ENCODE data around the gene CRX.
A peak's percentile ranks its signal among the peaks of the same experiment; 100 is the strongest.
"Not testable (repeated sequence)": the region's sequence is repeated elsewhere in the genome, so short reads cannot be mapped to it uniquely, and the experiment has no call there.

Gene CRX

DNA sequence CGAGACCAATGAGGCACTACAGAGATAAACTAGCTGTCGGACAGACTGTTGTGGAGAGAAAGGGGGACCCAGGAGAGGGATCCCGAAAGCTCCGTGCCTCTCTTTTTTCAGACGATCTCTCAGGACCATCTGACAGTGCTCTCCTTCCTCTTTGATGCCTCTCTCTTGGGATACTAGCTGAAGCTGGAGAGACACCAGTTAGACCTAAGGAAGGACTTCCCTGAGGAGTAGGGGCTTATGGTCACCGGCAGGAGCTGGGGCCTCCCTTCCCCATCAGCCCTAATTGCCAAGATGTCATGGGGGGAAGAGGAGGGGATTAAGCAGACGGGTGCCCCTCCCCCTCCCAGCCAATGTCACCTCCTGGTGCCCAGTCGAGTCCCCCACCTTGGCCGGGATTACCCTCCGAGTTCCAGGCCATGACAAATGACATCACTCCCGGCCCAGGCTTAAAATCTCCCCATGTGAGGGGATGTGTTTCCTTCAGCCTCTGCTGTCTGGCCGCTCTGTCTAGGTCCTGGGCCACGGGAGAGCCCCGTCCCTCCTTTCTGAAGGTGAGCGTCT is at the start of gene CRX:
Gene CRX, plus strand, starts transcription at position 478 of the 561 bp plus-strand sequence. CDS start 12,507 bp downstream, outside the sequence.
- no peak for DNase-seq (ENCODE audit: low read depth)

DNA sequence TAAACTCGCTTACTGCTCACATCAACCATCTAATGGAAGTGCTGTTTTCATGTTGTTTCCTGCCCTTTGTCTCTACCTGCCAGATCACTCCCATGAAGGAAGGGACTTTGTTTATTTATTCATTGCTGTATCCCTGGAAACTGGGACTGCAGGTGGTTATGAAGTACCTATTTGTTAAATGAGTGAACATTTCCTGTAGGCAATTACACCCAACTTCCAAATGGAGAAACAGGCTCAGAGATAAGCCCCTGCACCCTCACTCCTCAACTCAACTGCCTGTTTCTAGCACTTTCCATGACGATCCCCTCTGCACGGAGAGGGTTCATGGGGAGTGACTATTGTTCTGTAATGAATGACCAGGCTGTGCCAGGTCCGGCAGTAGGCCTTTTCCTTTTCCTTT is 45.2 kb upstream of the CRX start:
- no peak for DNase-seq (ENCODE audit: low read depth)

DNA sequence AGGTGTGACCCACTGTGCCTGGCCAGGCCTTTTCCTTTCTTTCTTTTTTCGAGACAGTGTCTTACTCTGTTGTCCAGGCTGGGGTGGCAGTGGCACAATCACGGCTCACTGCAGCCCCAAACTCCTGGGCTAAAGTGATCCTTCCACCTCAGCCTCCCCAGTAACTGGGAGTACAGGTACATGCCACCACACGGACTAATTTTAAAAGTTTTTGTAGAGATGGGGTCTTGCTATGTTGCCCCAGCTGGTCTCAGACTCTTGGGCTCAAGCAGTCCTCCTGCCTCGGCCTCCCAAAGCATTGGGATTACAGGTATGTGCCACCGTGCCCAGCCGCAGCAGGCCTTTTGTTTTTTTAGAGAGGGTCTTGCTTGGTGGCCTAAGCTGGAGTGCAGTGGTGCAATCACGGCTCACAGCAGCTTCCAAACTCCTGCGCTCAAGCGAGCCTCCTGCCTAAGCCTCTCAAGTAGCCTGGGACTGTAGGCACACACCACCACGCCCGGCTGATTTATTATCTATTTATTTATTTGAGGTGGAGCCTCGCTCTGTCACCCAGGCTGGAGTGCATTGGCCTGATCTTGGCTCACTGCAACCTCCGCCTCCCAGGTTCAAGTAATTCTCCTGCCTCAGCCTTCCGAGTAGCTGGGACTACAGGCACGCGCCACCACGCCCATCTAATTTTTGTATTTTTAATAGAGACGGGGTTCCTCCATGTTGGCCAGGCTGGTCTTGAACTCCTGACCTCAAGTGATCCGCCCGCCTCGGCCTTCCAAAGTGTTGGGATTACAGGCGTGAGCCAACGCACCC is 44.3 kb upstream of the CRX start:
- not testable (repeated sequence) for DNase-seq (ENCODE audit: low read depth)

DNA sequence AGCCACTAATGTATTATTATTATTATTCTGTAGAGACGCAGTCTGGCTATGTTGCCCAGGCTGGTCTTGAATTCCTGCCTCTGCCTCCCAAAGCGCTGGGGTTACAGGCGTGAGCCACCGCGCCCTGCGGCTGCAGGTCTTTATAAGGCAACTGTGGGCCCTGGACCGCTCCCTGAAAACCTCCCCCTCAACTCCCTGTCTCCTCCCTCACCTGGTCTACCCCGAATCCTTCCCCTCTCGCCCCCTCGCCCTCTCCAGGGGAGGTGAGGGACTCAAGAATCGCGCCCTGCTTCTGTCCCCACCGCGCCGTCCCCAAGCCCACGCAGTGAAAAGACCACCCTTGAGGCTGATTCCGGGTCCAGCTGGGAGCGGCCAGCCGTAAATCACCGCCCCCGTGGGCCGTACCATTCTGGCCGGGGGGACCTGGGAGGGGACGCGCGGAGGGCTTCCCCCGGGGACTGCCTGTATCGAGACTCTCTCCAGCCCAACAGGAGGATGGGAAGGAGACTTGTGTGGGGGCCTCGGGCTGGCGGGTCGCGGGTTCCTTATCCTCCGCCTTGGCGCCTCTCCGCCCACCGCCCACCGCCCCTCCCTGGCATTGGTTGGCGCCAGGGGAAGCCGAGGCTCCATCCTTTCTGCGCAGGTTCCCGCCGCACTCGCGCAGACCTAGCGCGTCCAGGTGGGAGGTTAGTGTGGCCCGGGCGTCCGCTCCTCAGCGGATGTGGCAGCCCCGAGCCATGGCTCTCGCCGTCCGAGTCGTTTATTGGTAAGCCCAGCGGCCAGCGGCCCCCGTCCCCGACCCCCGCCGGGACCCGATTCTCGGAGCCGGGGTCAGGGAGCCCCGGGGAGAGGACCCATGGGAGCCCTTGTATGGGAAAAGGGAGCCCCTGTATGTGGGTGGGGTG is 43.4 kb upstream of the CRX start, which contains the start of gene SELENOW:
Gene SELENOW, plus strand, starts transcription at position 655 of the 905 bp plus-strand sequence. Its CDS starts 83 bp downstream, at position 738.
- DNase-seq (ENCODE audit: low read depth) = peak; percentile 55

DNA sequence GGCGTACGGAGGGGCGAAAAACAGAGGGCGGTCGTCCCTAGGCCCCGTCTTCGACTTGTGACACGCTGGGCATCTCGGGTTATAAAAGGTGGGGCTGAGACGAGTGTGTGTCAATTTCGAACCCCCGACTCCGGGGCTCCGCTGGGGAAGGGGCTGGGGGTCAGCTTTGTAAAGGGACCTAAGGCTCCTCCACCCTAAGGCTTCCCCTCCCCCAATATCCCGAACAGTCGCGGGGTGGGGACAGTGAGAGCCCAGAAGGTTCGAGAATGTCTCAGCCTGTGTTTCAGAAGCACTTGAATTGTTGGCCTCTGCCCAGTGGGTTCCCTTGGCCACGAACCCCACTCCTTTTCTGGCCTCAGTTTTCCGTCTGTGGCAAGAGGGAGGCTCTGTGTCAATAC is 42.8 kb upstream of the CRX start:
- no peak for DNase-seq (ENCODE audit: low read depth)

DNA sequence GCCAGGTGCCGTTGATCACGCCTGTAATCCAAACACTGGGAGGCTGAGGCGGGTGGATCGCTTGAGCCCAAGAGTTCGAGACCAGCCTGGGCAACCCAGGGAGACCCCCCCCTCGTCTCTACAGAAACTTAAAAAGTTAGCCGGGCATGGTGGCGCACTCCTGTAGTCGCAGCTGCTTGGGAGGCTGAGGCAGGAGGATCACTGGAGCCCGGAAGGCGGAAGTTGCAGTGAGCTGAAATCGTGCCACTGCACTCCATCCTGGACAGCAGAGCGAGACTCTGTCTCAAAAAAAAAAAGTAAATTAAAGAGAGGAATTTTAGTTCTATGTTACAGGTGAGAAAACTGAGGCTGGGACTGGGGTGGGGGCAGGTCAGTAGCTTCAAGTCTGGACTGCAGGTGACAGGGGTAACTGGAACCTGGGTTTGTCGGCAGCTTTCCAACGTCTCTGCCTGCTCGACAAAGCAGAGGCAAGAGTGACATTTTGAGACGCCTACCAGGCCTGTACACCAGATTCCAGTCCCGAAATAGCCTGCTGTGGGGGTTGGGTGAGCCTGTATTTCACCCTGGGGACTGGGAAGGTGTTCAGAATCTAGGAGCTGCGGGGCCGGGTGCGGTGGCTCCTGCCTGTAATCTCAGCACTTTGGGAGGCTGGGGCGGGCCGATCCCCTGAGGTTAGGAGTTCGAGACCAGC is 42.1 kb upstream of the CRX start:
- DNase-seq (ENCODE audit: low read depth) = no peak

DNA sequence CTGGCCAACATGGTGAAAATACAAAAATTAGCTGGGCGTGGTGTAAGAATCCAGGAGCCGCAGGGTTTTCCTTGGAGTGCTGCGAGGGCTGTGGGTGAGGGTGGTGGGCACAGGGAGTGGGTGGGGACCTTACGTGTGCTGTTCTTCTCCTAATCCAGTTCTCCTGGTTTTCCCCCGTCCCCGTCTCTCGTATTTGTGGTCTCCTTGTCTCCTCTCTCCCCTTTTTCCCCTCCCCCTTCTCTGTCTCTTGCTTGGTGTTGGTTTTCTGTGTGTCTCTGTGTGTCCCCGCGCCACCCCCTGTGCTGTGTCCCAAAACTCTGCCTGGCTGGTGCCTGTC is 41.6 kb upstream of the CRX start:
- no peak for DNase-seq (ENCODE audit: low read depth)

DNA sequence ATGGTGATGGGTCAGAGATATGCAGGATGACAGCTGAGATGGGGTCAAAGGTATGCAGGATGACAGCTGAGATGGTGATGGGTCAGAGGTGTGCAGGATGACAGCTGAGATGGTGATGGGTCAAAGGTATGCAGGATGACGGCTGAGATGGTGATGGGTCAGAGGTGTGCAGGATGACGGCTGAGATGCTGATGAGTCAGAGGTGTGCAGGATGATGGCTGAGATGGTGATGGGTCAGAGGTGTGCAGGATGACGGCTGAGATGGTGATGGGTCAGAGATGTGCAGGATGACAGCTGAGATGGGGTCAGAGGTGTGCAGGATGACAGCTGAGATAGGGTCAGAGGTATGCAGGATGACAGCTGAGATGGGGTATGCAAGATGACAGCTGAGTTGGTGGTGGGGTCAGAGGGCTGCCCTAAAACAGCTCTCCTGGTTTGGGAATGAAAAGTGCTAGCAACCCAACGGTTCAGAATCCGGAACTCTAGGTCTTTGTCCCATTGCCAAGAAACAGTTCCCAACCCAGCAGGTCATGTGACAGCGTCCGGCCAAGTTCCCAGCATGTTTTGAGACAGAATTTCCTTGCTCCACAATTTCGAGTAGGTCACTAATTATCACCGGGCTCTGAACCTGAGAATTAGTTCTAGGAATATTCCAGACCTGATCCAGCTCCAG is 40.0 kb upstream of the CRX start:
- no peak for DNase-seq (ENCODE audit: low read depth)

DNA sequence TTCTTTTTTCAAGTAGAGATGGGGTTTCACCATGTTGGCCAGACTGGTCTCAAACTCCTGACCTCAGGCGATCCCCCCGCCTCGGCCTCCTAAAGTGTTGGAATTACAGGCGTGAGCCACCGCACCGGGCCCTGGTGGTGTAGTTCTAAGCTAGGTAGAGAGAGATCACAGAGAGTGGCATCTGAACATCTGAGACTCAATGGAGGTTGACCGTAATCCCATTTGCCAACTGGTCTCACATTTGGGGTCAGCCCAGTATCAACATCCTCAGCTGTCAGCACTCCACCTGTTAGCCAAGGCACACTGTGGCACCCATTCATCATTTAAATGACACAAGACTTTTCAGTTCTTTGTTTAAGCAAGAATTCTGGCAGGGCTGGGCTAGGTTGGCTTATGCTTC is 35.2 kb upstream of the CRX start:
- no peak for DNase-seq (ENCODE audit: low read depth)

DNA sequence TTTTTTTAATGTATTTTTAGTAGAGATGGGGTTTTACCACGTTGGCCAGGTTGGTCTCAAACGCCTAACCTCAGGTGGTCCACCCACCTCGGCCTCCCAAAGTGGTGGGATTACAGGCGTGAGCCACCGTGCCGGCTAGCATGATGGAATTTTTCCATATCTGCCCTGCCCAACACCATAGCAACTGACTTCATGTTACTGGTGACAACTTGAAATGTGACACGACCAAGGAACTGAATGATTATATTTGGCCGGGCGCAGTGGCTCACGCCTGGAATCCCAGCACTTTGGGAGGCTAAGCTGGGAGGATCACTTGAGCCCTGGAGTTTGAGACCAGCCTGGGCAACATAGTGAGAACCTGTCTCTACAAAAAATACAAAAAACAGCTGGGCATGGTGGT is 34.4 kb upstream of the CRX start:
- not testable (repeated sequence) for DNase-seq (ENCODE audit: low read depth)

DNA sequence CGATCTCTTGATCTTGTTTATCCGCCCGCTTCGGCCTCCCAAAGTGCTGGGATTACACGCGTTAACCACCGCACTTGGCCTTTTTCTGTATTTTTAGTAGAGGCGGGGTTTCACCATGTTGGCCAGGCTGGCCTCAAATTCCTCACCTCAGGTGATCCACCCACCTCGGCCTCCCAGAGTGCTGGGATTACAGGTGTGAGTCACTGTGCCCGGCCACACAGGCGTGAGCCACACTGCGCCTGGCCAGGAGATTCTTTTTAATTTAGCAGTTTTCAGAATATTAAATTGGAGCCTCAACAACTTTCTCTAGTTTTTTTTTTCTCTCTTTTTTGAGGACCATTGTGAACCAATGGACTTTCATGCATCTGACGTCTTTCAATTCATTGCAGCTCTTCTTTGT is 31.9 kb upstream of the CRX start:
- not testable (repeated sequence) for DNase-seq (ENCODE audit: low read depth)

DNA sequence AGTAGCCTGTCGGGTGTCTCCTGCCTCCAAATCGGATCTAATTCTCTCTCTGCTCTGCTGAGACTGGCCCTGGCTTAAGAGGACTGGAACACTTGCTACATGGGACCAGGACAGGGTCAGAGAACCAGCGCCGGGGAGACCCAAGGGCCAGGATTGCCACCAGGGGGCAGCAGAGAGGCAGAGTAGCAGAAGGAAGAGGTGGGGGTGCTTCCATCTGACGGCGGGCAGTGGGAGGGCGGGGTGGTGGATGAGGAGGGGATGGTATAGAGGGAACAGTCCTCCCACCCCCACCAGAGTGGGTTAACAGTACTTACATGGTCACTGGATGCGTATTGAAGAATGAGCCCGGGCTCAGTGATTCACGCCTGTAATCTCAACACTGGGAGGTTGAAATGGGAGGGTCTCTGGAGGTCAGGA is 31.3 kb upstream of the CRX start:
- peak; percentile 78 for DNase-seq (ENCODE audit: low read depth)

DNA sequence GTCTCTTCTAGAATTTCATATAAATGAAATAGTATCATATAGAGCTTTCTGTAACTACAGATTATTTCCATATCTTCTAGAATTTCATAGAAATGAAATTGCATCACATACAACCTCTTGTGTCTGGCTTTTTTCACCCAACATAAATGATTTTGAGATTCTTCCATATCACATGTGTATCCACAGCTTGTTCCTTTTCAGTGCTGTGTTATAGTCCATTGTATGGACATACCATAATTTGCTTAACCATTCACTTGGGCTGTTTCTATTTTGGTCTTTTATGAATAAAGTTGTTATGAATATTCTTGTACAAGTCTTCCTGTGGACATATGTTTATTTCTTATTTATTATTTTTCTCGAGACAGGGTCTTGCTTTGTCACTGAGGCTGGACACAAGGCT is 29.1 kb upstream of the CRX start:
- DNase-seq (ENCODE audit: low read depth) = no peak

DNA sequence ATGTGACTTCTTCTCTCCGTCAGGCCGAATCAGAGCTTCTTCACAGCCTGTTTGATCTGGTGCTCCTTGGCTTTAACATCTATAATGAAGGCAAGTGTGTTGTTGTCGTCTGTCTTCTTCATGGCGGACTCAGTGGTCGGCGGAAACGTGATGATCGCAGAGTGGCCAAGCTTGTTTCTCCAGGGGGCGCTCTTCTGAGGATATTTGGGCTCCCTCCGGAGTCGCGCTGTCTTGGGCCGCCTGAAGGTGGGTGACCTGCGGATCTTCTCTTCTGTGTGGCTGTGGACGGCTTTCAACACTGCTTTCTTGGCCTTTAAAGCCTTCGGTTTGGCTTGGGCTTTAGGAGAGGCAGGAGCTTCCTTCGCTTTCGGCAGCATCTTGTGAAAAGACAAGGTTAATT is 27.2 kb upstream of the CRX start:
- no peak for DNase-seq (ENCODE audit: low read depth)

DNA sequence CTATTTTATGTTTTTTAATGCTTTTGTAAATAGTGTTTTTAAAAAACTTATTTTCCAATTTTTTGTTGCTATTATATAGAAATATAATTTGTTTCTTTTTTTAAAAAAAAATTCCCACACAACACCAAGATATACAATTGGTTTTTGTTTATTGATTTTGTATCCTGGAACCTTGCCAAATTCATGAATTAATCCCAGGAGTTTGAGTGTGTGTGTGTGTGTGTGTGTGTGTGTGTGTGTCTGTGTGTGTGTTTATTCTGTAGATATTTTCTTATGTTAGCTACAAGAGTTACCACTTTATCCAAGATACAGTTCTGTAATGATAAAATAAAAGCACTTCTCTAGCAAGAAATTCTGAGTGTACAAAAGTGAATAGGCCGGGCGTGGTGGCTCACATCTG is 25.0 kb upstream of the CRX start:
- DNase-seq (ENCODE audit: low read depth) = no peak

DNA sequence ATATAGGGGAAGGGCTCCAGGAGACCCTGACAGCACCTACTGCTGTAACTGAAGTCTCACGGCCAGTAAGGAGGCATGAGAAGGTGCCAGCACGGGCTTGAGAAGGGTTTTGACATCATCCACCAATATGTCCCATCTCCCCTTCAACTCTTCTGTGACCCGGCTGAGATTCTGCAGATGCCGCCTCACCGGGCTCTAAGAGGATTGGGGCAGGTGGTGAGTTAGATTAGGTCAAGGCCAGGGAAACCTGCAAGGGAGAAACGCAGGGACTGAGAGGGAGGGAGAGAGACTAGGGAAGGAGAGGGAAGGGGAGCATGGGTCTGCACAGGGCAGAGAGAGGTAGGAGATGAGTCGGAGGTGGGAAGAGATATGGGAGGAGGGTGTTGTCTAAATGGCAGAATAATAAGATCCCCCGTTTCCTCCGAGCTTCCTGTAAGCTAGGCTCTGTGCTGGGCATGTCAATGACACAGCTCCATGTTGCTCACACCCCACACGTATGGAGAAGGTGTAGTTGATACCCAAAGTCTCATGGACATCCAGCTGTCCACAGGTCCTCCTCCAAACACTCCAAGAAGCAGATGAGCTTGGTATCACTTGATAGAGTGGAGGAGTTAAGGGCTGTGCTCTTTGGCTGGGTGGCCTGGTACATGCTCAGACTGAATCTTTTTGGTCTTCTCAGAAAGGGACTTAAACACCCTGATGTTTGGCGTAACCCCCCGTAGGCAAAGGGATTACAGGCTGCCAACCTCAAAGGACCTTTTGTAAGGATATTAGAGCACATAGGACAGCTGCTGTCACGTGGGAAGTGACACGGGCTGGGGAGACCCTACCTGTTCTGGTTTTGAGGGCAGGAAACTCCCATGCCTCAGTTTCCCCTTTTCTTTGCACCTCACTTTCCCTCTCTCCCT is 23.5 kb upstream of the CRX start:
- DNase-seq (ENCODE audit: low read depth) = no peak

DNA sequence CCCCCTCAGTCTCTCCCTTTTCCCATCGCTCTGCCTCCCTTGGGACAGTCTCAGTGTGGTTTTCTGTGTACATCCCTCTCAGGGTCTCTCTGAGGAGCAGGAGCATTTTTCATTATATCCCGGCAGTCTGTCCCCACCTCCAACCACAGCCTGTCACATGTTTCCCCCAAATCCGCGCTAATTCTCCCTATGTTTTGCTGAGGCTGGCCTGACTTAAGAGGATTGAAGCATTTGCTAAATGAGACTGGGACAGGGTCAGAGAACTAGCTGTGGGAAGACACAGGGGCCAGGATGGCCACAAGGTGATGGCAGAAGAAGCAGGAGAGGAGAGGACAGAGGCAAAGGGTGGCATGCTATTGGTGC is 22.9 kb upstream of the CRX start:
- no peak for DNase-seq (ENCODE audit: low read depth)

DNA sequence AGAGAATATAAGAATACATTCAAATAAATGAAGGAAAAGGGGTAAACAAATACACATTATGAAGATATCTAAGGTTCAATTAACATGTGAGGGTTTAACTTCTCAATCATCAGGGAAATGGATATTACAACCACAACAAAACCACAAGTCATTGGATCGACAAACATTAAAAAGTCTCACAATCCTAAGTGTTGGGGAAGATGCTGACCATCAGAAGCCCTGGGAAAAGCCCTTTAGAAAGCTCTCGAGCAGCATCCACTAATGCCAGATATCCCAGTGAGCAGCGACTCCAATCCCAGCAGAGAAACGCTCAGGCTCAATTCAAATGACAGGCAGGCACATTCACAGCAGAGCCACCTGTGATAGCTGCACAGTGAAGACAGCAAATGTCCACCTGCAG is 20.5 kb upstream of the CRX start:
- no peak for DNase-seq (ENCODE audit: low read depth)

DNA sequence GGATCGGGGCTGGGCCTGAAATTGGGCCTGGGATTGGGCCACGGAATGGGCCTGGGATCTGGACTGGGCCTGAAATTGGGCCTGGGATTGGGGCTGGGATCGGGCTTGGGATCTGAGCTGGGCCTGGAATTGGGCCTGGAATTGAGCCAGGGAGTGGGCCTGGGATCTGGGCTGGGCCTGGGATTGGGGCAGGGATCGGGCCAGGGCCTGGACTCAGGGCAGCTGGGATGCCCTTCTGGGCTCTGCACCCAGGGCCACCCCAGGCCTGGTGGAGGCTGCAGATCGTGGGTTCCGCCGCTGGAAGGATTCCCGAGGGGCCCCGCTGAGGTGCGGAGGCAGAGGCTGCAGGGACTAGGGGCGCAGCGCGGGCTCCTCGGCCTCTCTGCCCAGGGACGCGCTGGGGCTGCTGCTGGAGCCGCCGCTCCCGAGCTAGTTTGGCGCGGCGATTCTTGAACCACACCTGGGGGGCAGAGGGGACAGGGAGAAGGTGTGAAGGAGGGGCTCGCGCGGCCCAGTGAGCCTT is 19.2 kb upstream of the CRX start:
- DNase-seq (ENCODE audit: low read depth) = no peak

DNA sequence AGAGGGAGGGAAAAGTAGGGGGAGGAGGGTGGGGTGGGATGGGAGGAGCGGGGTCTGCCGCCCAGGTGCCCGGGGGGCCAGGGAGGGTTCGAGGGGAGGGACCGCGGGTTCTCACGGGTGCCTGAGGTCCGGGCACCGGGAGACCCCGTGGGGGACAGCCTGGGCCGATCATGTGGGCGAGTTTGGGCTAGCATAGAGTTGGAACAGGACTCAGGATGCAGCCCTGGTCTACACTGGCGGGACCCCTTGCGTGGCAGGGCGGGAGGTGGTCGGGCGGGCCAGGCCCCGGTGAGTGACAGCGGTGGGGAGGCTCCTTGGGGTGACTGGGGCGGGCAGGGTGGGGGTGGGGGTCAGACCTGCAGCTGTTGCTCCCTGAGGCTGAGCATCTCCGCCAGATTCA is 18.6 kb upstream of the CRX start:
- DNase-seq (ENCODE audit: low read depth) = not testable (repeated sequence)

All from stimulated activated CD4-positive, alpha-beta T cell treated with anti-CD3 and anti-CD28 coated beads, Interleukin-2, amount 100 ng/mL, for 4 hours (primary cell).